ENCODE measurements around the gene XPR1. TPM values are rescaled to one million over a fixed set of nuclear protein-coding genes. Genes with fewer than 3 reads are reported as not detected.

Gene XPR1
- total RNA-seq, 4 donors from 2014 or later = 15.8 to 26.7 (median 22.8) TPM

DNA sequence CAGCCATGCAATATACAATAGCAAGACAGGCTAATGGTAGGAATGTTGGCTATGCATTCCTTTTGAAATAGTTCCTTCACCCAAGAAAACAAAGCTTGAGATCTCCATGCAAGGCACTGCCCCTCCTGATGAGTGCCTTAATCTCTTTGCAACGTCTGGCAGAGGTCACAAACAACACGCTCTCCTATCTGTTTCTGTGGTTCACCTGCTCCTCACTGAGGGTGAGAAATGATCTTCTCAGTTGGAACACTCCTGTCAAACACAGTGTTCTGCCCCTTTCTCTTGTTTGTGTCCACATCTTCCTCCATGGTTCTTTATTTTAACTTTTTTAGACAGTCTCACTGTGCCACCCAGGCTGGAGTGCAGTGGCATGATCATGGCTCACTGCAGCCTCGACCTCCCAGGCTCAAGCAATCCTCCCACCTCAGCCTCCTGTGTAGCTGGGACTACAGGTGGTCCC, 21.2 kb upstream of the XPR1 start:
- peak overlapping the region; percentile 42 to 69 (median 58) for H3K27ac ChIP-seq (replicated peaks in 1 of 4)
- H3K27me3 ChIP-seq = no peaks in the 10 kb centered on the region
- 88% methylated on average over 3 of the region's 3 CpGs for WGBS
- TF ChIP-seq POLR2AphosphoS5 (IDR thresholded peaks at IDR 0.05) (no peak), EP300 (IDR thresholded peaks at IDR 0.05) (no peak), POLR2A (IDR thresholded peaks at IDR 0.05; ENCODE audit: low read depth) (no peak)
- TF ChIP-seq, protein P1, sequence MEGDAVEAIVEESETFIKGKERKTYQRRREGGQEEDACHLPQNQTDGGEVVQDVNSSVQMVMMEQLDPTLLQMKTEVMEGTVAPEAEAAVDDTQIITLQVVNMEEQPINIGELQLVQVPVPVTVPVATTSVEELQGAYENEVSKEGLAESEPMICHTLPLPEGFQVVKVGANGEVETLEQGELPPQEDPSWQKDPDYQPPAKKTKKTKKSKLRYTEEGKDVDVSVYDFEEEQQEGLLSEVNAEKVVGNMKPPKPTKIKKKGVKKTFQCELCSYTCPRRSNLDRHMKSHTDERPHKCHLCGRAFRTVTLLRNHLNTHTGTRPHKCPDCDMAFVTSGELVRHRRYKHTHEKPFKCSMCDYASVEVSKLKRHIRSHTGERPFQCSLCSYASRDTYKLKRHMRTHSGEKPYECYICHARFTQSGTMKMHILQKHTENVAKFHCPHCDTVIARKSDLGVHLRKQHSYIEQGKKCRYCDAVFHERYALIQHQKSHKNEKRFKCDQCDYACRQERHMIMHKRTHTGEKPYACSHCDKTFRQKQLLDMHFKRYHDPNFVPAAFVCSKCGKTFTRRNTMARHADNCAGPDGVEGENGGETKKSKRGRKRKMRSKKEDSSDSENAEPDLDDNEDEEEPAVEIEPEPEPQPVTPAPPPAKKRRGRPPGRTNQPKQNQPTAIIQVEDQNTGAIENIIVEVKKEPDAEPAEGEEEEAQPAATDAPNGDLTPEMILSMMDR (IDR thresholded peaks at IDR 0.05) = no peak
- peaks cover 7 to 34% (median 32%) of the 10 kb centered on the region in 4 donors for H3K4me1 ChIP-seq
- H3K9me3 ChIP-seq = no peaks in the 10 kb centered on the region
- DNase-seq (ENCODE audit: extremely low spot score) = no peak
- intact Hi-C loops (cut with DNase I) = no loop called here
- no peaks in the 10 kb centered on the region for H3K36me3 ChIP-seq
- no peak overlapping the region for H3K4me3 ChIP-seq

DNA sequence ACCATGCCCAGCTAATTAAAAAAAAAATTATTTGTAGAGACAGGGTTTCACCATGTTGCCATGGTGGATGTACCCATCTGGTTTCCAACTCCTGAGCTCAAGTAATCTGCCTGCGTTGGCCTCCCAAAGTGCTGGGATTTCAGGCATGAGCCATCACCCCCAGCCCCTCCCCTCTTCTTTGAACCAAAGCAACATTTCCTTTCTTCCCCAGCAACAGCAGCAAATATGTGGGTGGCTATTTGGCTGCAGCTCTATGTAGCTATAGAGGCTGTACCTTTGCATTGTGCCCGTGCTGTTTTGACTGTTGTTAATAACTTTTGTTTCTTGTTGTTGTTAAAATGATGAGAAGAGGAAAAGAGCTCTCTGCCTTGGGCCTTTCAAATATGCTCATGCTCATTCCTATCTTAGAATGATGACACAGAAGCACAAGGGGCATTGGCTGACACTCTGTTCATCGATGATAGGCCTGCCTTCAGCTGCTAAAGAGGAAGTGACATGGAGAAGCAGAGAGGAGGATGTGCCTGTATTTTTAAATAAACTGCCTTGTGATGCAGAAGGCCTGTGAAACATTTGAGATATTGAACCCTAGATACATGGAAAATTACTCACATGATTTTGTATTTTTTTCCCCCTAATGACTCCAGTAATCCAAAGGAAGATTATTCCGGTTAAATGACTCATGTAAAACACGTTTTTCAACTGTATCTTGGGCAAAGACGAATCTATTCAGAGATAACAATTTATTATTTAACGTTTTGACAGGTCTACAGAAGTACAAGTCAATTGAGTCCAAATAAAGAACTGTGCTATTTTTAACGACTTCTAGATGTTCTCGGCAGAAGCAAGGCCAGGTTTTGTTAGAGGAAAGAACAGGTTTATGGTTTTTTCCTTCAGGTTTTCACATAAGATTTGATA, 20.5 kb upstream of the XPR1 start:
- 22% methylated on average over 9 of the region's 9 CpGs for WGBS
- TF ChIP-seq POLR2A (IDR thresholded peaks at IDR 0.05; ENCODE audit: low read depth) (no peak), EP300 (IDR thresholded peaks at IDR 0.05) (no peak), POLR2AphosphoS5 (IDR thresholded peaks at IDR 0.05) (no peak)
- TF ChIP-seq, protein P1 (IDR thresholded peaks at IDR 0.05) = no peak
- H3K27ac ChIP-seq (replicated peaks in 1 of 4) = peak overlapping the region; percentile 42 to 69 (median 58)

DNA sequence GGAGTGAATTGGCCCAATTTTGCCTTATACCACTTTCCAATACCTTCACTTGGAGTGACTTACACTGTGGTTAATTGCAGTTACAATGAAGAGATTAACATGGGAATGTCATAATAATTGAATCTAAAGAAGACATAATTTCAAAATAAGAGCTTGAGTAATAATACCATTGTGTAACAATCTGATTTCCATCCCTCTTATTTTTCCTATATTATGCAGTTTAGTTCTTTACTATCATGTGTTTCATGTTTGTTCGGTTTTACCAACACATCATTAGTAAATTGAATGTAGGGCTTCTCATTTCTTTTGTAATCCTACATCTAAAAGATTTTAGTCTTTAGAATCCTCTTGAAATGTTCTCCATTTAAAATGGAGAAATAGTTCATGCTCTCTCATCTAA, 19.2 kb upstream of the XPR1 start:
- Histone ChIP-seq H3K27ac (replicated peaks in 1 of 4) (peak overlapping the region in 3 of 4 donors; percentile 54 to 69 (median 62)), H3K36me3 (no peaks in the 10 kb centered on the region), H3K4me3 (no peak overlapping the region), H3K27me3 (no peaks in the 10 kb centered on the region), H3K9me3 (no peaks in the 10 kb centered on the region), H3K4me1 (peaks cover 9 to 52% (median 49%) of the 10 kb centered on the region in 4 donors)
- DNase-seq (ENCODE audit: extremely low spot score) = no peak
- WGBS = 97% methylated on average over 1 of the region's 1 CpG
- TF ChIP-seq EP300 (IDR thresholded peaks at IDR 0.05) (no peak), POLR2AphosphoS5 (IDR thresholded peaks at IDR 0.05) (no peak), POLR2A (IDR thresholded peaks at IDR 0.05; ENCODE audit: low read depth) (no peak)
- TF ChIP-seq, protein P1 (IDR thresholded peaks at IDR 0.05) = no peak
- intact Hi-C loops (cut with DNase I) = no loop called here

More for the DNA sequence above, 20.5 kb upstream of the XPR1 start:
- Histone ChIP-seq H3K4me3 (no peak overlapping the region), H3K9me3 (no peaks in the 10 kb centered on the region), H3K4me1 (peaks cover 7 to 41% (median 39%) of the 10 kb centered on the region in 4 donors), H3K27me3 (no peaks in the 10 kb centered on the region), H3K36me3 (no peaks in the 10 kb centered on the region)
- intact Hi-C loops (cut with DNase I) = no loop called here
- DNase-seq (ENCODE audit: extremely low spot score) = no peak

DNA sequence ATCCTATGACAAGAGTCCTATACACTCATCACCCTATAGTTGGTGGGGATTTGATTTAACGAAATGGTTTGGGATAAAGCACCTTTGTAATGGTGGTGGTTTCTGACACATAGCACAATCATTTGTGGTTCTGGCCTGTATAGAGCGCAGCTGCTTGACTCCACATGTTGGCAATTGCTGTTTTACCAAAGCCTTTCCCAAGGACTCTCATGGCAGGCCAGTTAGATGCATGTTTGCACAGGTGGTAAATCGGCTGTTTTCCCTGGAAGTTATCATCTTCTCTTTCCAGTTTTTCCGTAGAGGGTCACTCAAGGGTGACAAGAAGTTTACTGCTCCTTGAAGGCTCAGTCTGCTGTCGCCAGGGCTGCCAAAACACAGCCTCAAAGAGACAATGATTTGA, 17.1 kb upstream of the XPR1 start:
- no peak overlapping the region for H3K4me3 ChIP-seq
- no peak for DNase-seq (ENCODE audit: extremely low spot score)
- no peaks in the 10 kb centered on the region for H3K9me3 ChIP-seq
- no peaks in the 10 kb centered on the region for H3K27me3 ChIP-seq
- H3K4me1 ChIP-seq = peaks cover 11 to 54% (median 52%) of the 10 kb centered on the region in 4 donors
- intact Hi-C loops (cut with DNase I) = no loop called here
- WGBS = 60% methylated on average over 5 of the region's 5 CpGs
- TF ChIP-seq EP300 (IDR thresholded peaks at IDR 0.05) = no peak
- TF ChIP-seq POLR2AphosphoS5 (IDR thresholded peaks at IDR 0.05) = no peak
- TF ChIP-seq, protein P1 (IDR thresholded peaks at IDR 0.05) = no peak
- no peak for TF ChIP-seq POLR2A (IDR thresholded peaks at IDR 0.05; ENCODE audit: low read depth)
- peak overlapping the region in 2 of 4 donors; percentile 1 to 40 for H3K27ac ChIP-seq (replicated peaks in 1 of 4)
- H3K36me3 ChIP-seq = no peaks in the 10 kb centered on the region

All from esophagus muscularis mucosa (tissue), 4 donors.